Measurements from ENCODE around the gene C9orf153.

Gene C9orf153

DNA sequence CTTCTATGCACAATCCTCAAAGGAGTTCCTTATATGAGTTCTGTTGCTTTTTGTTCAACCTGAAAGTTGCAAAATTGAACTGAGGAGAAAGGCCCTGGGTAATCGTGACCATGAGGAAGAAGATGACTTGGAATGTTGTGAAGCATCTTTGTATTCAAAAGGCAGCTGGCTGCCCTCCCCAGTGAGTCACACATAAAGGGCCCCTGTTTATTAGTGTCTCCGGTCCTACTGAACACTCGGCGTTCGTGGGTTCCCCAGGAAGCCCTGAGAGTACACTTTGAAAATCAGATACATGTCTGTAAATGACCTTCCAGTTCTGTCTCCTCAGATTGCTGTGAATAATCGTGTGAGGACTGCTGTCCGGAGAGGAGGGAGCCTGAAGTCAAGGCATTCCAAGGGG is 73.6 kb downstream of the C9orf153 start:
- no peak for DNase-seq

DNA sequence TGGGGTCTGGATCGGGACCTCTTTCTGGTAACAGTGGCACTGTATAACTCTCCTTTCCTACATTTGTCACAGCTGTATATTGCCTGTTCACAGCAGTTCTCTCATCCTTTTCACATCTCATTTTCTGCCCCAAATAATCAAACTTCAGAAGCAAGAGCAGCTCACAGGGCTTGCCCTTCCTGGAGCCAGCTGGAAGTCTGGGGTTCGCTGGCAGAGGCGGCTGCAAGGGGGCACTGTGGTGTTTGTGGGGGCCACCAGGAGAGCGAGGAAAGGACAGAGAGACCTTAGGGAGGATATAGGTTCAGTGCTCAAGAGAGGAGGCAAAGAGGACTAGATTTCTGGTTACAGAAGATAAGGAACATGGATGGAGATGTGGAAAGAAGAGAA is 75.3 kb downstream of the C9orf153 start:
- no peak for DNase-seq

DNA sequence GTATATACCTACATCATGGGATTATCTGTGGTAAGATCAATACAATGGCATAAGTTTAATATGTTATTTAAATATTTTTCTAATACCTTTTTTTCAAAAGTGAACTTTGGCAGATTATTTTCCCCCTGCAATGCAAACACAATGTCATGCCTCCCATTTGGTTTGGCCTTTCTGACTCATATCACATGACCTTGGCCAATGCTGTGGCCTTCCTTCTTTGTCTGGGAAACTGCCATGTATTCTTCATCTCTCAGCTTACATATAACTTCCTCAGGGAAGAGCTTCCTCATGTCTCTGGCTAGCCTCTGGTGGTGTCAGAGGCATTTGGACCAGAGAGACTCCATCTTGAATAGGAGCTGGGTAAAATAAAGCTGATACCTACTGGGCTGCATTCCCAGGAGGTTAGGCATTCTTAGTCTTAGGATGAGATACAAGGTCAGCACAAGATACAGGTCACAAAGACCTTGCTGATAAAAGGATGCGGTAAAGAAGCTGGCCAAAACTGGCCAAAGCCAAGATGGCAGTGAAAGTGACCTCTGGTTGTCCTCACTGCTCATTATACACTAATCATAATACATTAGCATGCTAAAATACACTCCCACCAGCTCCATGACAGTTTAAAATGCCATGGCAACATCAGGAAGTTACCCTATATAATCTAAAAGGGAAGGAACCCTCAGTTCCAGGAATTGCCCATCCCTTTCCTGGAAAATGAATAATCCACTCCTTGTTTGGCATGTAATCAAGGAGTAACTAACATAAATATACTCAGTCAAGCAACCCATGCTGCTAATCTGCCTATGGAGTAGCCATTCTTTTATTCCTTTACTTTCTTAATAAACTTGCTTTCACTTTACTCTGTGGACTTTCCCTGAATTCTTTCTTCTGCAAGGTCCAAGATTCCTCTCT is 76.0 kb downstream of the C9orf153 start:
- DNase-seq, result no peak

DNA sequence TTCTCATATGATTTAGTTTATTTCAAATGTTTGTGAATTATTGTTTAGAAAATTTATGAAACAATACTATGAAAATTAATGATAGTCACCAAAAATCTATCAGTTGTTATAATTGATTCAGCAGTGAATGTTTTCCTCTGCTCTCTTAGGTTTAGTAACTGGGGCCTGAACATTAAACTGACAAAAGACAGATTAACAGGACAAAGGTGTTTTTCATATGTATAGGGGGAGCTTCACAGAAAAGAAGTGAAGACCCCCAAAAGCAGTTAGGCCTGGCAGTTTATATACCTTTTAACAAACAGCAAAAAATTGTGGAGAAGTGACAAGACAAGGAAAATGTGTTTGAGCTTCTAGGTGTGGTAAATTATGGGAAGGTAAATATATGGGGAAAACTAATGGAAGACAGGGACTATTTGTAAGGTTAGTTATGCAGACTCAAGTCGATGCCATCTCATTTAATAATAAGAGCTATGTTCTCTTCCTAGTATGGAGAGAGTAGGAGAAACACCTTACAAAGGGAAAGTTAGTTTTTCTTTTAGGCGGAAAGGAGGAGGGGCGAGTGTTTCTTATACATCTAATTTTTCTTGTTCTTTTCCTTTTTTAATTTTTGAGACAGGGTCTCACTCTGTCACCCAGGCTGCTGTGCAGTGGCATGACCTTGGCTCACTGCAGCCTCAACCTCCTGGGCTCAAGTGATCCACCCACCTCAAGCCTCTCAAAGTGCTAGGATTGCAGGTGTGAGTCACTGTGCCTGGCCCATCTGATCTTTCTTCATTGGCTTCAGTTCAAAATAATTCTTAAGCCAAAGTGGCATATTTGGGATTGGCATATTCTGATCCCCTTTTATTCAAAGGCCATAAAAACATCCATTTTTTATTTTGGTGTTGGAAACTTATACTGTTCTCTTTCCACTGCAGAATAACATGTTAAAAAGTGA is 77.8 kb downstream of the C9orf153 start:
- DNase-seq, result no peak

DNA sequence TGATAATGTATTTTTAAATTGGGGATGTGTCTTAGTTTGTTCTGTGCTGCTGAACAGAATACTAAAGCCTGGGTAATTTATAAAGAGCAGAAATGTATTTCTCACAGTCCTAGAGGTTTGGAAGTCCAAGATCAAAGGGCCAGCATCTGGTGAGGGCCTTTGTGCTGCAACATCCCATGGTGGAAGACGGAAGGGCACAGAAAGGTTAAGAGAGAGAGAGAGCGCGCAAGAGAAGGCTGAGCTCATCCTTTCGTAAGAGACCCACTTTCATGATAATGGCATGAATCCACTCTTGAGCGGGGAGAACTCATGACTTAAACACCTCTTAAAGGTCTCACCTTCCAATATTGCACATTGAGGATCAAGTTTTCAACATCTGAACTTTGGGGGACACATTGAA is 81.0 kb downstream of the C9orf153 start:
- no peak for DNase-seq

GRCh38 chr9:86177995-86178394 is 81.5 kb downstream of the C9orf153 start:
- no peak for DNase-seq

GRCh38 chr9:86176468-86176867 is 83.0 kb downstream of the C9orf153 start:
- no peak for DNase-seq

DNA sequence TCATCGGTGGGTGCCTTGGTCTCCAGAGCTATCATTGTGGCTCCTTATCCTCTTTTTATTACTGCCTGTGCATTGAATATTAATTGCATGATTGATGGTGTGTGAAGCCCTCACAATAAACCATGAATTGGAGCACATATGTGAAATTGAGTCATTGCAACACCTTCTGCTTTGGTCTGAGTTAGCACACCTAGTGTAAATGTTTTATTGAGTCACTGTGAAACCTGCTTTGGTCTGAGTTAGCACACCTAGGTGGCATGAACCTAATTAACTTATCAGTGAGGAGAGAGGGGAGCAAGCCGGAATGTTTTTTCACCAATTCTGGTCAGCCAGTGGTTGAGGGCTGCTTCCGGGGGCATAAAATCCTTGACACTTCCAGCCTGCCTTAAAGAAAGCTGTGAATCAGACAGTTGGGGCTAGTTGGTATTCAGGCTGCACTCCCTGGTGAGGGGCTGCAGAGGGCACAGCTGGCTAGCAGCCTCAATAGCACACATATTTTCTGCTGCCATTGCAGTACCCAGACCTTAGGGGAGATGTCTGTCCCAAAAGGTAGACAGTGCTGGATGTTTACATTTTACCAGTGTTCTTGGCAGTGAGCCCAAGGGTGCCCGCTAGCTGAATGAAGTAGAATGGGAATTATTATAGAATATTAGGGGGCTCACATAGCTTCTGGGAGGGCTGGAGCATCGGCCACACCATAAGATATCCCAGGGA is 83.6 kb downstream of the C9orf153 start:
- no peak for DNase-seq

- no peak for DNase-seq
Measured at GRCh38 chr9:86175223-86175622, 84.2 kb downstream of the C9orf153 start.
